Measurements from ENCODE around the gene PAAF1.

The PAAF1 gene

GRCh38 chr11:73971175-73971719 lies 94.4 kb downstream of the PAAF1 start:
- no peak for DNase-seq (ENCODE audit: low read depth in 1 of 2, low spot score in 1 of 2)

- no peak for DNase-seq (ENCODE audit: low read depth in 1 of 2, low spot score in 1 of 2)
These were observed 95.4 kb downstream of the PAAF1 start for GRCh38 chr11:73972187-73972586.

GRCh38 chr11:73972620-73973449 lies 96.0 kb downstream of the PAAF1 start:
- DNase-seq (ENCODE audit: low read depth in 1 of 2, low spot score in 1 of 2): no peak

DNA sequence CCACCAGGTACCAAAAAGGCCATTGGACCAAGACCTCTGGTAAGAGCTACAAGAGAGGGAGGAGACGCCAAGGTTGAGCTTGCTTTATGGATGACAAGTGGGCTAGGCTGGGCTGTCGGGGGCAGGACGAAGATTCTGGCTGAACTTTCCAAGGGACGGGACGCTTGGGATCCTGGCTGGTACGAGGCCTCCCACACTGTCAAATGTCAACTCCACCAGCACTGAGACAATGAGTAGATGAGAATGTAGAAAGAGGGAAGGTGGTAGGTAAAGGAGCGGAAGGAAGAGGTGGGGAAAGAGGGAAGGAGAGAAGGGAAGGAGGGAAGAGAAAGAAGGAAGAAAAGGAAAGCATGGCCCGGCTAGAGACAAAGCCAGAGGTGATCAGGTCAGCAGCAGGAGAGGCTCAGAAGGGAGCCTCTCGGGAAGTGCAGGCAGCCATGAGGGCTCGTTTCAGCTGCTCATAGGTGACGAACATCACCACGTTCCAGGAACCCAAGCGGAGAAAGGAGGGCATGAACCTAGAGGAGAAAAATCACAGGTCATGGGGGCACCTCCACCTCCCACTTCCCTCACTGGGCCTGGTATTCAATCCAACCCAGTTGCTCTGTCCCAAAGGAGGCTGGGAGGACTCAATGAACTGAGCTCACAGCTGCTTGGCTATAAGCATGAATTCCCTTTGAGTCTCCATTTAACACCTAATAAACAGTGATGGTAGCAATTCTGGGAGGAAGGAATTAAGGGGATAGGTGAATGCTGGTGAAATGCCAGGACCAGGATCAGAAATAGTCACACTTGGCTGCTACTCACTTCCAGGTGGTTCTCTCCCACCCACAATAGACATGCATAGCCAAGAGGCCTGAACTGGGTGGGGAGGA lies 98.0 kb downstream of the PAAF1 start:
- DNase-seq (ENCODE audit: low read depth in 1 of 2, low spot score in 1 of 2): no peak

DNA sequence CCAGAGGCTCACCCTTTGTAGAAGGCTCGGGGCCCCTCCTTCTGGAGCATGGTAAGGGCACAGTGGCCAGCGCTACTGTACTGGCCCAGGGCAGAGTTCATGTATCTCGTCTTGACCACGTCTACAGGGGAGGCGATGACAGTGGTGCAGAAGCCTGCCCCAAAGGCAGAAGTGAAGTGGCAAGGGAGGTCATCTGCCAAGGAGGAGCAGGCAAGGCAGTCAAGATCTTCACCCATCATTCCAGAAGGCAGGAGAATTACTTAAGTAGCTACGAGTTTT lies 98.6 kb downstream of the PAAF1 start:
- DNase-seq (ENCODE audit: low read depth in 1 of 2, low spot score in 1 of 2): no peak

DNA sequence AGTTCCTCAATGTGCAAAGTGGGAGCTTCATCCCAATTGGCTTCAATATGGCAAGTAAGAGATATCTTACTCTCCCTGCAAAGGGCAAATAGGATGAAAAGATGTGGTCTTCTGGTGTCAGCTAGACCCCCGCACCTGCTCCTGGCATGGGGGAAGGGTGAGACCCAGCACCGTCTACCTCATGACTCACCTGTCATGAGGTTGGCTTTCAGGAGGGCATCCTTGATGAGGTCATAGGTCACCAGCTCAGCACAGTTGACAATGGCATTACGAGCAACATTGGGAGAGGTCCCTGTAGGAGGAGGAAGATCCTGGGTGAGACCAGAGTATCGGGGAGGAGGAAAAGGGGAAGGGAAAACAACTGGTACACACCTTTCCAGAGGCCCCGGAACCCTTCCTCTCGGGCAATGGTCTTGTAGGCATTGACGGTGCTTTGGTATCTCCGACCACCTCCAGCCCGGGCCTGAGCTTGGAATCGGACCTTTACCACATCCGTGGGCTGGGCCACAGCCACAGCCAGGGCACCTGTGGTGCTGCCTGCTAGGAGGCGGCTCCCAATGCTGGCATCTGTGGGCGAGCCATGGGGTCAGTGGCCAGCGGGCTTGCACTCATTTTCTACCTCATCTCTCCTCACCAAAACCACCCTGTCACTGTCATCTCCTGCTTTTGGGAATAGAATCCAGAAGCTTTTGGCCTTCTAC lies 99.8 kb downstream of the PAAF1 start:
- DNase-seq (ENCODE audit: low read depth in 1 of 2, low spot score in 1 of 2): no peak

GRCh38 chr11:73977856-73978519 lies 101.2 kb downstream of the PAAF1 start:
- no peak for DNase-seq (ENCODE audit: low read depth in 1 of 2, low spot score in 1 of 2)

- DNase-seq (ENCODE audit: low read depth in 1 of 2, low spot score in 1 of 2): no peak
These were observed 101.8 kb downstream of the PAAF1 start for GRCh38 chr11:73978576-73979086.

- peak; percentile 33 to 72 for DNase-seq (ENCODE audit: low read depth in 1 of 2, low spot score in 1 of 2)
These were observed 103.5 kb downstream of the PAAF1 start for GRCh38 chr11:73980001-73980961.
